HG02571 (cell line): ENCODE data around the gene ATP5ME.

Source experiments
- ATAC-seq: cut with Tn5 transposase; IDR thresholded peaks from one replicate; pipeline ENCODE4 v1.9.1; 2021; ENCODE audit warnings: mild to moderate bottlenecking, moderate library complexity; ENCODE audit not compliant: unreplicated experiment

ATP5ME gene

GRCh38 chr4:684623-685327 lies 10.7 kb upstream of the ATP5ME start:
- no peak for ATAC-seq

GRCh38 chr4:683982-684622 lies 10.0 kb upstream of the ATP5ME start:
- ATAC-seq, result no peak

- ATAC-seq, result no peak
These were observed 9.3 kb upstream of the ATP5ME start for GRCh38 chr4:683247-683897.

- no peak for ATAC-seq
These were observed 8.6 kb upstream of the ATP5ME start for GRCh38 chr4:682490-683172.

- no peak for ATAC-seq
These were observed 7.8 kb upstream of the ATP5ME start for GRCh38 chr4:681736-682451.

- ATAC-seq, result no peak
These were observed 7.0 kb upstream of the ATP5ME start for GRCh38 chr4:680928-681645.

GRCh38 chr4:680551-680927 lies 6.5 kb upstream of the ATP5ME start:
- no peak for ATAC-seq

GRCh38 chr4:680091-680490 lies 6.0 kb upstream of the ATP5ME start:
- ATAC-seq, result no peak

GRCh38 chr4:679629-680028 lies 5.6 kb upstream of the ATP5ME start:
- ATAC-seq, result no peak

GRCh38 chr4:679104-679481 lies 5.0 kb upstream of the ATP5ME start:
- no peak for ATAC-seq

GRCh38 chr4:678331-679103 lies 4.4 kb upstream of the ATP5ME start:
- ATAC-seq, result no peak

- no peak for ATAC-seq
These were observed 3.6 kb upstream of the ATP5ME start for GRCh38 chr4:677431-678293.

GRCh38 chr4:676871-677235 lies 2.8 kb upstream of the ATP5ME start:
- ATAC-seq, result no peak

GRCh38 chr4:675980-676870 lies 2.1 kb upstream of the ATP5ME start:
- no peak for ATAC-seq

GRCh38 chr4:675036-675882 lies 1.2 kb upstream of the ATP5ME start:
- ATAC-seq, result peak; percentile 6

GRCh38 chr4:673349-674091 lies 556 bp downstream of the ATP5ME start:
- ATAC-seq, result no peak
